ENCODE data around the gene TMEM201. TPM values are rescaled to one million over a fixed set of nuclear protein-coding genes. Genes with fewer than 3 reads are reported as not detected.

TMEM201 gene
- total and polyA plus RNA-seq, 2 donors (not counting 3 experiments of a cell fraction or from before 2014, with no cell fraction given): 8.3 to 24.8 TPM

DNA sequence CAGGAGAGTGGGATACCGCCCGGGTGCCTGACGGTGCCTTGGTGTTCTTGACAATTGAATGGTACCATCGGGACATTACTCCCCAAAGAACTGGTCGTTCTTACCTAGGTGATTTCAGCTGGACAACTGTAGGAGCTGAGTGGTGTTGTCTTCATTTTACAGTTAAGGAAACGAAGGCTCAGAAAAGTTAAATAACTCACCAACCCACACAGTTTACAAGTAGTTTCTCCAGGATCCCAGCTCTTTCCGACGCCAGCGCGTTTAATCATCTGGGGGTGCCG is 64.4 kb downstream of the TMEM201 start:
- CTCF ChIA-PET: interaction anchor here (0.6 kb wide), 2 partner anchors 30 to 1082 kb away, joined by 3 to 4 read pairs; no protein-coding TSS in a partner anchor
- DNase-seq (ENCODE audit: low read depth, low spot score) (no peak), FAIRE-seq (no peak)
- no peak overlapping the region for H3K4me2 ChIP-seq (ENCODE audit: insufficient read depth, low read length)
- H3K79me2 ChIP-seq (ENCODE audit: control insufficient read depth, insufficient read depth, low read length): no peaks in the 10 kb centered on the region
- H4K20me1 ChIP-seq (replicated peaks; ENCODE audit: control insufficient read depth, extremely low read depth, insufficient read depth, low read length): no peaks in the 10 kb centered on the region
- peaks cover 33 to 39% of the 10 kb centered on the region in 2 experiments for H3K27me3 ChIP-seq (ENCODE audit: control insufficient read depth in 2 of 2, insufficient read depth in 2 of 2, low read length in 2 of 2)
- no peak overlapping the region for H2AFZ ChIP-seq (ENCODE audit: low read depth, low read length)
- POLR2A ChIA-PET: interaction anchor here (1.2 kb wide), 1 partner anchor 13 kb away, joined by 5 read pairs; no protein-coding TSS in a partner anchor
- H3K9me1 ChIP-seq (replicated peaks; ENCODE audit: control insufficient read depth, extremely low read depth, insufficient read depth, low read length): no peaks in the 10 kb centered on the region
- intact Hi-C loops (cut with micrococcal nuclease): no loop called here
- H3K36me3 ChIP-seq (ENCODE audit: control insufficient read depth in 2 of 2, extremely low read depth in 1 of 2, insufficient read depth in 2 of 2, low read length in 2 of 2): no peaks in the 10 kb centered on the region
- dilution Hi-C loops (cut with MboI; ENCODE audit: extremely low pct_ligation_motif_present, low sequenced_read_pairs): no loop called here
- no peak overlapping the region for H3K9ac ChIP-seq (replicated peaks; ENCODE audit: extremely low read depth, insufficient read depth, low read length)
- no peak for TF ChIP-seq GATA2 (IDR thresholded peaks at IDR 0.05; ENCODE audit: insufficient read depth, insufficient read length, low read depth, low read length)
- TF ChIP-seq POLR2A (IDR thresholded peaks at IDR 0.05; ENCODE audit: low read depth, low read length): no peak
- no peak for TF ChIP-seq EZH2 (IDR thresholded peaks at IDR 0.05; ENCODE audit: borderline replicate concordance, low read depth, low read length, severe bottlenecking)
- no peak overlapping the region for H3K4me3 ChIP-seq (replicated peaks in 1 of 3; ENCODE audit: insufficient read depth in 1 of 3, low read depth in 1 of 3, low read length in 3 of 3)
- no peak overlapping the region for H3K27ac ChIP-seq (ENCODE audit: insufficient read depth, low read depth, low read length)
- no peaks in the 10 kb centered on the region for H3K9me3 ChIP-seq (replicated peaks; ENCODE audit: control insufficient read depth, insufficient read depth, low read length)
- no TSS peak for BruUV-seq (replicated peaks)
- H3K4me1 ChIP-seq (ENCODE audit: control insufficient read depth, extremely low read depth, insufficient read depth, low read length): peaks cover 7% of the 10 kb centered on the region

- ChIA-PET POLR2A (interaction anchor here (1.2 kb wide), 1 partner anchor 14 kb away, joined by 5 read pairs; no protein-coding TSS in a partner anchor), CTCF (interaction anchor here (0.6 kb wide), 2 partner anchors 30 to 1083 kb away, joined by 3 to 4 read pairs; no protein-coding TSS in a partner anchor)
- Histone ChIP-seq H3K9me3 (replicated peaks; ENCODE audit: control insufficient read depth, insufficient read depth, low read length) (no peaks in the 10 kb centered on the region), H3K4me2 (ENCODE audit: insufficient read depth, low read length) (no peak overlapping the region), H3K27ac (ENCODE audit: insufficient read depth, low read depth, low read length) (no peak overlapping the region), H3K9ac (replicated peaks; ENCODE audit: extremely low read depth, insufficient read depth, low read length) (no peak overlapping the region), H4K20me1 (replicated peaks; ENCODE audit: control insufficient read depth, extremely low read depth, insufficient read depth, low read length) (no peaks in the 10 kb centered on the region), H3K9me1 (replicated peaks; ENCODE audit: control insufficient read depth, extremely low read depth, insufficient read depth, low read length) (no peaks in the 10 kb centered on the region), H3K4me3 (replicated peaks in 1 of 3; ENCODE audit: insufficient read depth in 1 of 3, low read depth in 1 of 3, low read length in 3 of 3) (no peak overlapping the region), H3K27me3 (ENCODE audit: control insufficient read depth in 2 of 2, insufficient read depth in 2 of 2, low read length in 2 of 2) (peaks cover 33 to 39% of the 10 kb centered on the region in 2 experiments), H3K36me3 (ENCODE audit: control insufficient read depth in 2 of 2, extremely low read depth in 1 of 2, insufficient read depth in 2 of 2, low read length in 2 of 2) (no peaks in the 10 kb centered on the region), H3K4me1 (ENCODE audit: control insufficient read depth, extremely low read depth, insufficient read depth, low read length) (peaks cover 7% of the 10 kb centered on the region), H3K79me2 (ENCODE audit: control insufficient read depth, insufficient read depth, low read length) (no peaks in the 10 kb centered on the region), H2AFZ (ENCODE audit: low read depth, low read length) (no peak overlapping the region)
- FAIRE-seq (no peak), DNase-seq (ENCODE audit: low read depth, low spot score) (no peak)
- BruUV-seq (replicated peaks): no TSS peak
- TF ChIP-seq POLR2A (IDR thresholded peaks at IDR 0.05; ENCODE audit: low read depth, low read length) (no peak), MYC (IDR thresholded peaks at IDR 0.05; ENCODE audit: low read depth, low read length) (no peak), GATA2 (IDR thresholded peaks at IDR 0.05; ENCODE audit: insufficient read depth, insufficient read length, low read depth, low read length) (no peak), POLR2AphosphoS5 (IDR thresholded peaks at IDR 0.05; ENCODE audit: insufficient read depth, low read depth, low read length) (no peak), JUN (IDR thresholded peaks at IDR 0.05; ENCODE audit: borderline replicate concordance, insufficient read depth, insufficient read length, low read depth) (no peak), FOS (IDR thresholded peaks at IDR 0.05; ENCODE audit: borderline replicate concordance, insufficient read depth, low read length) (no peak), EZH2 (IDR thresholded peaks at IDR 0.05; ENCODE audit: borderline replicate concordance, low read depth, low read length, severe bottlenecking) (no peak), MAX (IDR thresholded peaks at IDR 0.05; ENCODE audit: insufficient read depth, insufficient read length) (no peak)
- TF ChIP-seq, protein P1, sequence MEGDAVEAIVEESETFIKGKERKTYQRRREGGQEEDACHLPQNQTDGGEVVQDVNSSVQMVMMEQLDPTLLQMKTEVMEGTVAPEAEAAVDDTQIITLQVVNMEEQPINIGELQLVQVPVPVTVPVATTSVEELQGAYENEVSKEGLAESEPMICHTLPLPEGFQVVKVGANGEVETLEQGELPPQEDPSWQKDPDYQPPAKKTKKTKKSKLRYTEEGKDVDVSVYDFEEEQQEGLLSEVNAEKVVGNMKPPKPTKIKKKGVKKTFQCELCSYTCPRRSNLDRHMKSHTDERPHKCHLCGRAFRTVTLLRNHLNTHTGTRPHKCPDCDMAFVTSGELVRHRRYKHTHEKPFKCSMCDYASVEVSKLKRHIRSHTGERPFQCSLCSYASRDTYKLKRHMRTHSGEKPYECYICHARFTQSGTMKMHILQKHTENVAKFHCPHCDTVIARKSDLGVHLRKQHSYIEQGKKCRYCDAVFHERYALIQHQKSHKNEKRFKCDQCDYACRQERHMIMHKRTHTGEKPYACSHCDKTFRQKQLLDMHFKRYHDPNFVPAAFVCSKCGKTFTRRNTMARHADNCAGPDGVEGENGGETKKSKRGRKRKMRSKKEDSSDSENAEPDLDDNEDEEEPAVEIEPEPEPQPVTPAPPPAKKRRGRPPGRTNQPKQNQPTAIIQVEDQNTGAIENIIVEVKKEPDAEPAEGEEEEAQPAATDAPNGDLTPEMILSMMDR (IDR thresholded peaks at IDR 0.05; ENCODE audit: extremely low read depth in 1 of 2, insufficient read depth in 1 of 2, low read depth in 1 of 2, low read length in 2 of 2): no peak
- intact Hi-C loops (cut with micrococcal nuclease): no loop called here
- dilution Hi-C loops (cut with MboI; ENCODE audit: extremely low pct_ligation_motif_present, low sequenced_read_pairs): no loop called here
These were observed 64.9 kb downstream of the TMEM201 start for GRCh38 chr1:9653491-9654050.
